Measurements from ENCODE around the gene SH3TC1.

Gene SH3TC1

GRCh38 chr4:8217246-8217511, 18.1 kb downstream of the SH3TC1 start:
- no peak for DNase-seq

GRCh38 chr4:8217871-8218270, 18.8 kb downstream of the SH3TC1 start:
- DNase-seq = no peak

DNA sequence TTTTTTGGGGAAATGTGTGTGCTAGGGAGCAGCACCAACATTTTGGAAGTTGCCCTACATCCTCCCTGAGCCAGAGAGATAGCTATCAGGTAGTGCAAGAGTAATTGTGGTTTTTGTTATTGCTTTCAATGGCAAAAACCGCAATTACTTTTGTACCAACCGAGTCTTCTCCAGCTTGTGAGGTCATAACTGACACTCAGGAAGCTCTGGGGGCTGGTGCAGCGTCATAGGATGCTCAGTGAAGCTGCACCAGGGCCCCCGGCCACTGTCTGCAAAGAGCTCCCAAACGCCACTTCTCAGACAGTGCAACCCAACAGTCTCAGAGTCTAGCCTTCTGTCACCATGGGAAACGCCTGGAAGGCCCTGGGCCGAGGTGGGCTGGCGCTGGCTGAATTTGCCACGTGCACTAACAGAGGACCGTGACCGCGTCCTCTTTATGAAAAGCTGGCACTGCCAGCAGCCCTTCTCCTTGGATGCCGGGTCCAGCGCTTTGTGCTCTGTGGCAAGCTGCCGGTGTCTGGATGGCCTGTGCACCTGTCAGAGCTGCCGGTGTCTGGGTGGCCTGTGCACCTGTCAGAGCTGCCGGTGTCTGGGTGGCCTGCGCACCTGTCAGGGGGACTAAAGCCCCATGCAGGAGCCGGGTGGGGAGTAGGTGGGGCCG, 19.4 kb downstream of the SH3TC1 start:
- DNase-seq = no peak

DNA sequence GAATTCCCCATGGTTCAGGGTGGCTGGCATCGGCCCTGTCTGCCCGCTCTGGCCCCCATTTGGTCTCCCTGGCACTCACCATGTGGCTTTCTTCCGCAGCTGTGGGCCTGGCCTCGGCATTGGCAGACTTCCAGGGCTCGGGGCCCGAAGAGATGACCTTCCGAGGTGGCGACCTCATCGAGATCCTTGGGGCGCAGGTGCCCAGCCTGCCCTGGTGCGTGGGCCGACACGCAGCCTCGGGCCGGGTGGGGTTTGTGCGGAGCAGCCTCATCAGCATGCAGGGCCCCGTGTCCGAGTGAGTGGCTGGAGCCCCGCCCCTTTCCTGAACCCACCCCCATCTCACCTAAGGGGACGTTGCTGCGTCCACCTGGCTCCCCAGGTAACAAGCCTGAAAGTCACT, 20.1 kb downstream of the SH3TC1 start:
- DNase-seq = no peak

- DNase-seq = no peak
These were observed 21.8 kb downstream of the SH3TC1 start for GRCh38 chr4:8220661-8221450.

DNA sequence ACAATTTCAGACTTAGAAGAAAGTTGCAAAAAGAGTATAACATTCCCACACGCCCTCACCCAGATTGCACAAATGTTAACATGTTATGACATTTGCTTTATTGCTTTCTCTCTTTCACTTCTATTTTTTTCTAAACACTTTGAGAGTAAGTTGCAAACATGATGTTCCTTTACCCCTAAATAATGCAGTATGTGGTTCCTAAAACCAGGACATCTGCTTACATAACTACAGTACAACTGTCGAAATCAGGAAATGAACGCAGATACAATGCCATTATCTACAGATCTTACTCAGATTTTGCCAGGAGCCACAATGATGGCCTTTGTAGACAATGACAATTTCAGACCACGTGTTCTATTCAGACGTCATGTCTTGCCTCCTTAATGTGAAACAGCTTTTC, 22.4 kb downstream of the SH3TC1 start:
- DNase-seq = peak; percentile 51

GRCh38 chr4:8221985-8222384, 22.9 kb downstream of the SH3TC1 start:
- DNase-seq = no peak

GRCh38 chr4:8222609-8223388, 23.7 kb downstream of the SH3TC1 start:
- no peak for DNase-seq

GRCh38 chr4:8224267-8224974, 25.3 kb downstream of the SH3TC1 start:
- DNase-seq = no peak

DNA sequence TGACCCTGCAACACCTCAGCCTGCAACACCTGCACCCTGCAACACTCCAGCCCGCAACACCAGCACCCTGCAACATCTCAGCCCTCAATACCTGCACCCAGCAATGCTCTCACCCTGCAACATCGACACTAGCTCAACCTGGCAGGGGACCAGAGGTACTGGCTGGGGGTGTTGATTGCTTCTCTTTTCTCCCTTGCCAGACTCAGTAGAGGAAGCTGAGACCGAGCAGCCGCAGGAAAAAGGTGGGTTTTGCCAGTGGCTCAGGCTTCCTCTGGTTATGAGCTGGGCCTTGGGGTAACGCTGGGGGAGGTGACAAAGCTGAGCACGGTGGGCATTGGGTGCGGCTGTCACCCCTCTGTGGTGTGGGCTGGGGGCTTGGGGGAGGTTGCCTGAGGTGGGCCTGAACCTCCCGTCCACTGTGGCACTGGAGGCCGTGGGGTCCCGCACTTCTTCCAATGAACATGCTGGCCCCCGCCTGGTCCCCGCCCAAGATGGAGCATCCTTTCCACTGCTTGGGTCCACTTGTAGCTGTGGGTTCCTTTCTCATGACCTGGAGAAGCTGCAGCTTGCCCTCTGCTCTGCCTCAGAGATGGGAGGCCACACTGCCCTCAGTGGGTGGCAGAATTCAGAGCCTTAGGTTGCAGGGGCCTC, 26.0 kb downstream of the SH3TC1 start:
- DNase-seq = no peak

GRCh38 chr4:8225706-8226443, 26.8 kb downstream of the SH3TC1 start:
- no peak for DNase-seq

DNA sequence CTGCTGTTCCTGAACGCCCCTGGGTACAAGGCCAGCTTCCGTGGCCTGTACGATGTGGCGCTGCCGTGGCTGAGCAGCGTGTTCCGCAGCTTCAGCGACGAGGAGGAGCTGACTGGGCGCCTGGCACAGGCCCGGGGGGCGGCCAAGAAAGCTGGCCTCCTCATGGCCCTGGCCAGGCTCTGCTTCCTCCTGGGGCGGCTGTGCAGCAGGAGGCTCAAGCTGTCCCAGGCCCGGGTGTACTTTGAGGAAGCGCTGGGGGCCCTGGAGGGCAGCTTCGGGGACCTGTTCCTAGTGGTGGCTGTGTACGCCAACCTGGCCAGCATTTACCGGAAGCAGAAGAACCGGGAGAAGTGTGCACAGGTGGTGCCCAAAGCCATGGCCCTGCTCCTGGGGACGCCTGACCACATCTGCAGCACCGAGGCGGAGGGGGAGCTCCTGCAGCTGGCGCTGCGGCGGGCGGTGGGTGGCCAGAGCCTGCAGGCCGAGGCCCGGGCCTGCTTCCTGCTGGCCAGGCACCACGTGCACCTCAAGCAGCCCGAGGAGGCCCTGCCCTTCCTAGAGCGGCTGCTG, 28.2 kb downstream of the SH3TC1 start:
- no peak for DNase-seq

GRCh38 chr4:8227771-8228318, 28.8 kb downstream of the SH3TC1 start:
- DNase-seq = no peak

- DNase-seq = peak; percentile 88
These were observed 29.5 kb downstream of the SH3TC1 start for GRCh38 chr4:8228319-8229250.

DNA sequence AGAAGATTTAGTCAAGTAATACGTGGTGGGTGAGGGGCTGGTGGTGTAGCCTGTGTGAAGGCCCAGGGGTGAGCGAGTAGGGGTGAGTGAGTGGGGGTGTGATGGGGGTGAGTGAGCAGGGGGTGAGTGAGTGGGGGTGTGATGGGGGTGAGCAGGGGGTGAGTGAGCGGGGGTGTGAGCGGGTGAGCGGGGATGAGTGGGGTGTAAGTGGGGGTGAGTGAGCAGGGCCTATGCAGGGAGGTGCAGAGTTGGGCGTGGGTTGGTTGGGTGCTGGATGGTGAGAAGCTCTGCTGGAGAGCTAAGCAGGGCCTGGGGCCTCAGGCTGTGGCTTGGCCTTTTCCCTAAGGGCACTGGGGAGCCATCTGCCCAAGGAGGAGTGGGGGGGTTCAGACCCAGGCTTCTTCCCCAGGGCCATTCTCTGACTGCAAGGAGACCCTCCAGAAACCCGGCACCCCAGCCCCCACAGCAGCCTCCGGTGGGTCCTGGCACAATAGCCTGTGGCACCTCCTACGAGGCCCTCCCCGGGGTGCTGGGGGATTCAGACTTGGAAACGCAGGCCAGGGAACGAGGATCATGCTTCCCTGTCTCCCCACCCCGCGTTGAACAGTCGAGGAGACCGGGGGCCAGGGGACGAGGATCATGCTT, 30.4 kb downstream of the SH3TC1 start:
- no peak for DNase-seq

GRCh38 chr4:8230033-8230432, 30.9 kb downstream of the SH3TC1 start:
- DNase-seq = no peak

- no peak for DNase-seq
These were observed 31.8 kb downstream of the SH3TC1 start for GRCh38 chr4:8230891-8231290.

DNA sequence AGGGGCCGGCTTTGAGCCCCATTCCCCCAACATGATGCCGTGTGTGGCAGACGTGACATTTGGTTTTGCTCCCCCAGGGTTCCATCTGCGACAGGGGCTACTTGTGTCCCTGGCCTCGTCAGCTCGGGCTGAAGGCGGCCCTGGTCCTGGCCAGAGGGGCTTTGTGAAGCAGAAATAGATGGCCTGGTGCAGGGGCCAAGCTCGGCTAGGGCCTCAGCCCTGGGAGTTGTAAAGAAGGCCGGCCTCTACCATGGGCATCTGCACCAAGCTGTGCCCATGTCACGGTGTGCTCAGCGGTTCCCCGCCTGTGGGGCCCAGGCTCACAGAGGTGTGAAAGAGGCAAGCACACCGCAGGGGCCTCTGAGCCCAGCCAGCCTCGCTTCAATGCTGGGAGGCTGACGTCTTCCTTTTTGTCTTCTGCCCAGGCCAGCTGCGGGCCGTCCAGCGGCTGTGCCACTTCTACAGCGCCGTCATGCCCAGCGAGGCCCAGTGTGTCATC, 32.5 kb downstream of the SH3TC1 start:
- DNase-seq = no peak

- no peak for DNase-seq
These were observed 33.7 kb downstream of the SH3TC1 start for GRCh38 chr4:8232748-8233147.
